SK-N-MC (cell line): ENCODE measurements around the gene GALNT18.

ENCODE experiments used
- EZH2 ChIP-seq: fragments of 200-600 bp; sonication (generic); IDR thresholded peaks from one replicate; pipeline ENCODE4 v1.6.1; 2017; ENCODE audit warnings: antibody characterized with exemption
- FOXP2 ChIP-seq: optimal IDR thresholded peaks from 2 replicates; pipeline ENCODE3; 2011; ENCODE audit warnings: mild to moderate bottlenecking, moderate library complexity; ENCODE audit not compliant: insufficient read depth; ENCODE audit errors: extremely low read length, control extremely low read depth
- POLR2AphosphoS5 ChIP-seq: IDR thresholded peaks from 2 replicates; pipeline ENCODE4 v1.6.1; 2012; ENCODE audit warnings: mild to moderate bottlenecking, low read depth, low read length, borderline replicate concordance

DNA sequence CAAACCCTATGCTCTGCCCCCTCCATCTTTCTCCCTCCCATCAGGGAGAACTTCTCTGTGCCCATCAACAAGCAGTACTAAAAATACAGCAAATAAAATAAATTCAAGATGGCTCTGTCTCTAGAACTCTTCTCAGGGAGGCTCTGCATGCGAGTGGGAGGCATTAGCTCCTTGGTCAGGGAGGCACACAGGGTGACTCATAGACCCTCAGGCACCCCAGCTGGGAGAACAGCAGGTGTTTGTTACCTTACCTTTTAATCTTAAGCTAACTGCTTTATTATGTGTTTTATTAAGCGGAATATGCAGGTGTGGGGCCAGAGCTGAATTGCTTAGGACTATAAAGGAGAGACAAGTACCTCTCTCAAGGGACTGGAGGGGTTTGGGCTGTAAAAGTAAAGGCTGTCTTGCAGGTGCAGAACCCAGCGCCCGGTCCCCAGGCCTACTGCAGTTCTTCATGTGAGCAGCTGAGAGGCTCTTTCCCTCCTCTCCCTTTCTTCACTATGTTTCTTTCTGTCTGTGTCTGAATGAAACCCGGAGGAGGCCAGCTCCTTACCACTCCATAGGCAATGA is 289.6 kb downstream of the GALNT18 start:
- TF ChIP-seq EZH2 (no peak), POLR2AphosphoS5 (no peak), FOXP2 (no peak)
